Sigmoid colon (tissue), 7 donors: ENCODE data around the gene TKFC. TPM values are rescaled to one million over a fixed set of nuclear protein-coding genes. Genes with fewer than 3 reads are reported as not detected.
A peak's percentile ranks its signal among the peaks of the same experiment; 100 is the strongest.

Source experiments
- DNase-seq: peaks from one replicate; pipeline ENCODE4 v3.0.0-alpha.2; 2019
- H3K27ac ChIP-seq, 4 donors: fragments of 200-600 bp; sonication (generic); one replicate each; pipeline ENCODE4 v1.5.1; 2016 to 2019; ENCODE audit warnings: mild to moderate bottlenecking in 1 of 4
- H3K27me3 ChIP-seq, 3 donors: fragments of 200-600 bp; sonication (generic); one replicate each; pipeline ENCODE4 v1.5.1; 2019; ENCODE audit warnings: mild to moderate bottlenecking in 1 of 3
- H3K36me3 ChIP-seq, 4 donors: fragments of 200-600 bp; sonication (generic); one replicate each; pipeline ENCODE4 v1.5.1; 2016 to 2019
- H3K4me1 ChIP-seq, 4 donors: fragments of 200-600 bp; sonication (generic); one replicate each; pipeline ENCODE4 v1.5.1; 2017 to 2019
- H3K4me3 ChIP-seq, 4 donors: fragments of 200-600 bp; sonication (generic); one replicate each; pipeline ENCODE4 v1.5.1; 2017 to 2019; ENCODE audit warnings: mild to moderate bottlenecking in 2 of 4, moderate library complexity in 1 of 4
- H3K9me3 ChIP-seq, 4 donors: fragments of 200-600 bp in 3 of 4; sonication (generic) in 3 of 4; one replicate each; pipeline versions ENCODE4 v1.5.1 to v1.6.1; 2013 to 2019
- EP300 ChIP-seq, 4 donors: sonication (generic); formaldehyde crosslinking; IDR thresholded peaks; one replicate each; pipeline ENCODE4 v1.6.1; 2017; ENCODE audit warnings: antibody characterized with exemption in 4 of 4
- POLR2A ChIP-seq, 2 donors: fragments of 450-650 bp; IDR thresholded peaks; one replicate each; pipeline ENCODE4 v1.6.1; 2016; ENCODE audit warnings: antibody characterized with exemption in 2 of 2, mild to moderate bottlenecking in 2 of 2, moderate library complexity in 2 of 2
- POLR2AphosphoS5 ChIP-seq, 4 donors: sonication (generic); formaldehyde crosslinking; IDR thresholded peaks; one replicate each; pipeline ENCODE4 v1.6.1; 2017; ENCODE audit warnings: antibody characterized with exemption in 4 of 4
- WGBS, 2 donors: extraction: QIAGEN DNeasy Blood & Tissue Kit; methylation state at CpG; one replicate each; pipeline ENCODE4 v1.1.7; 2013; 5-methylcytosine and 5-hydroxymethylcytosine counted together
- intact Hi-C: fragments of 100-400 bp; cut with DNase I; formaldehyde crosslinking; loops from one replicate; pipeline ENCODE4 v1.15.1; 2023
- polyA plus RNA-seq, 3 donors: library from polyadenylated mRNA; stranded (reverse); fragments of 200-250 nt; gene quantifications; one replicate each; pipeline ENCODE4 v1.2.3, GENCODE V29; 2013
- total RNA-seq, 4 donors: library from RNA; depleted of rRNA; stranded (reverse); fragments of >200 nt; gene quantifications; one replicate each; pipeline ENCODE4 v1.1.0, GENCODE V29; 2016
- TF ChIP-seq, protein P1 (sequence below), 4 experiments: fragments of 450-650 bp in 3 of 4; fragments of 200-600 bp in 1 of 4; IDR thresholded peaks; one replicate each; pipeline ENCODE4 v1.5.1; 2016 to 2019; ENCODE audit warnings: antibody characterized with exemption in 4 of 4, mild to moderate bottlenecking in 3 of 4, moderate library complexity in 2 of 4
- donor health status: healthy with polysubstance abuse.
- donor health status: Bipolar disorder and iron deficiency.
- donor health status: healthy.

Gene TKFC
- total and polyA plus RNA-seq, 7 donors = 10.8 to 40.0 (median 12.0) TPM

DNA sequence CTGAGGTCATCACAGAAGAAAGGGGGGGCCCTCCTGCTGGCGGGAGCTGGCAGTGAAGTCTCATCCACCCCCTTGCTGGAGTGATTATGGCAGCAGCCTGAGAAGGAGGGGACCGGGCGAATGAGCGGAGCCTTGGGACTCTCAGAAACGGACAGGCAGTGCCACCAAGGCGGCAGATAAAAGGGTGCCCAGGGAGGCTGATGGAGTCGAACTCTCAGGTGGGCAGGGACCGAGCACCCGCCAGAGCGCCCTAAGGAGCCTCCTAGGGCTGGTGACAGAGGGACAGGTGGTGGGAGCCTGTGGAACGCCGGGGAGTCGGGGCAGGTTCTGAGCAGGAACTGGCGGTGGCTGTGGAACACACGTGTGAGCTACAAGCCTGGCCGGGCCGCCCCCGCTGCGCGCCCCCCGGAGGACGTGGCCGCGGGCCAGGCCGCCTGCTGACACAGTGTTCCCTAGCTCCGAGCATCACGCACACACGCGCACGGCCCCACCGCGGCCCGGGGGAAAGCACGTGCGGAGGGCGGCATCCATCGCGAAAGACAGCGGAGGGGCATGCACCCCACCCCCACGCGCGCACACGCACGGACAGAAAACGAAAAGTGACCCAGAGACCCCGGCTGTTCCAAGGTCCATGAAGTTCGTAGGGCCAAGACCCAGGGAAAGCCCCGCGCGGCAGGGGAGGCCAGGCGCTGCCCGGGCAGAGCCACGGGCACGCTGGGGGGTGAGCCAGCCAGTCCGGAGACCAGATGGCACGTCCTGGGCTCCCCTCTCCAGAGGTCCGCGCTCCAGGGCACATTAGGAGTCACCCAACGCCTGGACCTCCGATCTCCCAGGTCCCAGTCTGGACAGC lies 38.9 kb upstream of the TKFC start:
- peak in 1 of 4 donors; percentile 8 for TF ChIP-seq EP300 (IDR thresholded peaks at IDR 0.05)
- TF ChIP-seq, protein P1, sequence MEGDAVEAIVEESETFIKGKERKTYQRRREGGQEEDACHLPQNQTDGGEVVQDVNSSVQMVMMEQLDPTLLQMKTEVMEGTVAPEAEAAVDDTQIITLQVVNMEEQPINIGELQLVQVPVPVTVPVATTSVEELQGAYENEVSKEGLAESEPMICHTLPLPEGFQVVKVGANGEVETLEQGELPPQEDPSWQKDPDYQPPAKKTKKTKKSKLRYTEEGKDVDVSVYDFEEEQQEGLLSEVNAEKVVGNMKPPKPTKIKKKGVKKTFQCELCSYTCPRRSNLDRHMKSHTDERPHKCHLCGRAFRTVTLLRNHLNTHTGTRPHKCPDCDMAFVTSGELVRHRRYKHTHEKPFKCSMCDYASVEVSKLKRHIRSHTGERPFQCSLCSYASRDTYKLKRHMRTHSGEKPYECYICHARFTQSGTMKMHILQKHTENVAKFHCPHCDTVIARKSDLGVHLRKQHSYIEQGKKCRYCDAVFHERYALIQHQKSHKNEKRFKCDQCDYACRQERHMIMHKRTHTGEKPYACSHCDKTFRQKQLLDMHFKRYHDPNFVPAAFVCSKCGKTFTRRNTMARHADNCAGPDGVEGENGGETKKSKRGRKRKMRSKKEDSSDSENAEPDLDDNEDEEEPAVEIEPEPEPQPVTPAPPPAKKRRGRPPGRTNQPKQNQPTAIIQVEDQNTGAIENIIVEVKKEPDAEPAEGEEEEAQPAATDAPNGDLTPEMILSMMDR (IDR thresholded peaks at IDR 0.05) = no peak
- TF ChIP-seq POLR2A (IDR thresholded peaks at IDR 0.05) = no peak
- TF ChIP-seq POLR2AphosphoS5 (IDR thresholded peaks at IDR 0.05) = peak in 2 of 4 donors; percentile 49 to 62
- DNase-seq = peak; percentile 85
- 1% methylated on average over 60 of the region's 60 CpGs for WGBS, 2 donors
- H3K4me1 ChIP-seq = peaks cover 0 to 35% (median 27%) of the 10 kb centered on the region in 4 donors
- peak overlapping the region in 1 of 4 donors; percentile 44 for H3K27ac ChIP-seq
- no peaks in the 10 kb centered on the region for H3K9me3 ChIP-seq
- H3K4me3 ChIP-seq = peak overlapping the region; percentile 28 to 55 (median 48)
- H3K36me3 ChIP-seq = peaks cover 0 to 23% (median 0%) of the 10 kb centered on the region in 4 donors
- H3K27me3 ChIP-seq = peaks cover 6 to 42% (median 26%) of the 10 kb centered on the region in 3 donors
- intact Hi-C loops = no loop called here

DNA sequence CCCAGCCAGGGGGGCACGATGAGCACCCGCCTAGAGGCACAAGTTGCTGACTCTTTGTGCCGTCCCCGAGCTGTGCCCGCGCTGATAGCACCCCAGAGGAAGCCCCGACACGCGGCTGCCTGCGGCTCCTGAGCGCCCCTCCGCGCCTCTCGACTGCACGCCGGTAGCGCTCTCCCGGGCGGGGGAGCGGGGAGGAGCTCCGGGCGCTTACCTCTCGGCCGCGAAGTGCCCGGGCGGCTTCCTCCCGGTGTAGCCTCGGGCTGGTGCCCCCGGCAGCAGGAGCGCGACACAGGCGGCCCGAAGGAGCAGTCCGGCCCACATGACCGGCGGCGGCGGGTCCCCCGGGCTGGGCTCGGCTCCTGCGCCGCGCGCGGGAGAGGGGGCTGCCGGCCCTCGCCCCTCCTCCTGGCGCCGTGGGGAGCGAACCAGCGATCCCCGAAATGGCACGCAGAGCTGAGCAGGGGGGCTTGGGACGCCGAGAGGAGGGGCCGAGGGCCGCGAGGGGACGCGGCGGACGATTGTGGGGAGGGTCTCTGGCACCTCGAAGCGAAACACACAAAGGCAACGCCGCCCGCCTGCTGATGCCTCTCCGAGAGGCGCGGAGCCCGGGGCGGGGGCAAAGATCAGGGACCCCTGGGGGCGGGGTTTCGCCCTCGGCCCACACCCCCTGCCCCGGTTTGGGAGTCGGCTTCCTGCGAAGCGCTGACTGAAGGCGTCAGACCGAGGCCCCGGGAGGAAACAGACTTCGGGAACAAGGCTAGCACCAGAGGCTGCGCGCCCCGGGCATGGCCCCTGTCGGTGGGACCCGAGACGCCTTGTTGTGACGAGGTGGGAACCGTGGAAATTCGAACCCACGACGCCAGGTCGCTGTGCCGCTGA lies 38.1 kb upstream of the TKFC start, which contains the start of gene VWCE:
Gene VWCE, minus strand, starts transcription at position 600 of the 879 bp plus-strand sequence. Its CDS starts 279 bp downstream, at position 321.
- peak; percentile 70 for DNase-seq
- Histone ChIP-seq H3K36me3 (peaks cover 4 to 32% (median 6%) of the 10 kb centered on the region in 4 donors), H3K4me3 (peak within 1 kb of the TSS; percentile 28 to 55 (median 48)), H3K27me3 (peaks cover 6 to 42% (median 26%) of the 10 kb centered on the region in 3 donors), H3K27ac (peak within 1 kb of the TSS in 2 of 4 donors; percentile 41 to 44), H3K4me1 (peaks cover 0 to 35% (median 27%) of the 10 kb centered on the region in 4 donors), H3K9me3 (no peaks in the 10 kb centered on the region)
- intact Hi-C loops = no loop called here
- WGBS, 2 donors = 1 to 2% methylated on average over 97 of the region's 97 CpGs
- TF ChIP-seq POLR2AphosphoS5 (IDR thresholded peaks at IDR 0.05) = peak in 1 of 4 donors; percentile 20
- TF ChIP-seq EP300 (IDR thresholded peaks at IDR 0.05) = no peak

DNA sequence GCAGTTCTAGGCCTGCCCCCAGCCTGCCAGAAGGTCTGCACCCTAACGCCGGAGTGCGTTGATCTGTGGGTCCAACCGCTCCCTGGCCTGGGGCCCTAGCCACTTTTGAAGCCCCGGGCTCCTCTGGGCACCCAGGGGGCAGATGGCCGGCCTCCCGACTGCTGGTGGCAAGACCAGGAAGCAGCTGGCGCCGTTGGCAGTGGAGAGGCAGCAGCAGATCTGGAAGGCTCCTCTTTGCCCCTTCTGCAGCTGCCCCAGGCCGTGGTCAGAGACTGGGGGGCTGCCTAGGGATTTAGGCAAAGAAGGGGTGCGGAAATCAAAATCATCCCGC lies 37.5 kb upstream of the TKFC start:
- intact Hi-C loops = no loop called here
- H3K27ac ChIP-seq = no peak overlapping the region
- peaks cover 10 to 38% (median 12%) of the 10 kb centered on the region in 4 donors for H3K36me3 ChIP-seq
- WGBS, 2 donors = 41 to 49% methylated on average over 12 of the region's 12 CpGs
- H3K9me3 ChIP-seq = no peaks in the 10 kb centered on the region
- TF ChIP-seq EP300 (IDR thresholded peaks at IDR 0.05) (no peak), POLR2AphosphoS5 (IDR thresholded peaks at IDR 0.05) (no peak), POLR2A (IDR thresholded peaks at IDR 0.05) (no peak)
- TF ChIP-seq, protein P1 (IDR thresholded peaks at IDR 0.05) = no peak
- no peak for DNase-seq
- peak overlapping the region in 2 of 4 donors; percentile 54 to 55 for H3K4me3 ChIP-seq
- peaks cover 0 to 35% (median 27%) of the 10 kb centered on the region in 4 donors for H3K4me1 ChIP-seq
- peaks cover 6 to 42% (median 26%) of the 10 kb centered on the region in 3 donors for H3K27me3 ChIP-seq

DNA sequence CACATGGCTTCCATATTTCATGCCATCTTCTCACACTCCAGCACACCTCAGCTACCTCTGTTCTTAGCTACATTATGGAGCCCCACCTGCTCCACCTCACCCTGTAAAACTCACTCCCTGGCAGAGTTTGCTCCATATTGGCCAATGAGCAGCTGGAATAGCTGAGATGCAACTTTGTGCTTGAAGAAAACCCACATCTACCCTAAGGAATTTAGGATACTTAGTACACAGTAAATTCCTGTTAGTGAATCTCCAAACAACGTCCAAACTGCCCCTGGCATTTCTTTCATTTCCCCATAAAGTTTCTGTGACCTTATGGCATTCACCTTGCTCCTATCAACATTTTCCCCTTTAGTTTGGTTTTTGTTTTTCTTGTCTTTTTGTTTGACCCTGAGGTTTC lies 35.7 kb upstream of the TKFC start:
- H3K27ac ChIP-seq = peak overlapping the region in 3 of 4 donors; percentile 2 to 27 (median 9)
- TF ChIP-seq, protein P1 (IDR thresholded peaks at IDR 0.05) = no peak
- no peak for TF ChIP-seq EP300 (IDR thresholded peaks at IDR 0.05)
- TF ChIP-seq POLR2A (IDR thresholded peaks at IDR 0.05) = no peak
- TF ChIP-seq POLR2AphosphoS5 (IDR thresholded peaks at IDR 0.05) = no peak
- 71 to 74% methylated on average over 1 of the region's 1 CpG for WGBS, 2 donors
- H3K4me3 ChIP-seq = no peak overlapping the region
- no peak for DNase-seq
- H3K27me3 ChIP-seq = peaks cover 6 to 39% (median 21%) of the 10 kb centered on the region in 3 donors
- H3K9me3 ChIP-seq = no peaks in the 10 kb centered on the region
- H3K4me1 ChIP-seq = peaks cover 0 to 35% (median 27%) of the 10 kb centered on the region in 4 donors
- peaks cover 28 to 56% (median 29%) of the 10 kb centered on the region in 4 donors for H3K36me3 ChIP-seq
- intact Hi-C loops = no loop called here
